Measurements from ENCODE around the gene TOR4A. TPM values are rescaled to one million over a fixed set of nuclear protein-coding genes. Genes with fewer than 3 reads are reported as not detected.
A peak's percentile ranks its signal among the peaks of the same experiment; 100 is the strongest.

Gene TOR4A
- total RNA-seq, 2 donors from 2014 or later, result 1.6 to 7.3 TPM

GRCh38 chr9:137298401-137299202 lies 21.1 kb downstream of the TOR4A start:
- H3K36me3 ChIP-seq, result no peaks in the 10 kb centered on the region
- DNase-seq (ENCODE audit: low spot score), result no peak
- H3K4me3 ChIP-seq, result peak overlapping the region in 1 of 2 donors; percentile 2
- intact Hi-C loops (cut with DNase I), result loop anchor here (10.0 kb wide), 2 partner anchors 106 to 226 kb away; no protein-coding TSS in a partner anchor
- TF ChIP-seq POLR2AphosphoS5 (IDR thresholded peaks at IDR 0.05) (peak; percentile 12), POLR2A (IDR thresholded peaks at IDR 0.05) (no peak), CTCF (IDR thresholded peaks at IDR 0.05) (no peak)
- 55% methylated on average over 24 of the region's 24 CpGs for whole genome bisulfite sequencing
- H3K4me1 ChIP-seq (replicated peaks), result peaks cover 23% of the 10 kb centered on the region
- peak overlapping the region; percentile 78 to 94 for H3K27ac ChIP-seq
- no peaks in the 10 kb centered on the region for H3K27me3 ChIP-seq (replicated peaks; ENCODE audit: insufficient read depth)
- no peaks in the 10 kb centered on the region for H3K9me3 ChIP-seq

- Histone ChIP-seq H3K4me1 (replicated peaks) (peaks cover 25% of the 10 kb centered on the region), H3K27ac (peak overlapping the region; percentile 78 to 94)
- 53% methylated on average over 10 of the region's 10 CpGs for WGBS
Measured at GRCh38 chr9:137299203-137299565, 21.7 kb downstream of the TOR4A start.

GRCh38 chr9:137299938-137300337 lies 22.4 kb downstream of the TOR4A start:
- TF ChIP-seq POLR2AphosphoS5 (IDR thresholded peaks at IDR 0.05) (peak; percentile 40), CTCF (IDR thresholded peaks at IDR 0.05) (no peak)
- intact Hi-C loops (cut with DNase I), result loop anchor here (10.0 kb wide), 2 partner anchors 105 to 225 kb away; no protein-coding TSS in a partner anchor
- no peak for DNase-seq (ENCODE audit: low spot score)
- Histone ChIP-seq H3K27ac (peak overlapping the region; percentile 78 to 94), H3K27me3 (replicated peaks; ENCODE audit: insufficient read depth) (no peaks in the 10 kb centered on the region), H3K9me3 (no peaks in the 10 kb centered on the region), H3K4me3 (peak overlapping the region; percentile 40 to 55), H3K4me1 (replicated peaks) (peaks cover 26% of the 10 kb centered on the region), H3K36me3 (no peaks in the 10 kb centered on the region)
- 19% methylated on average over 16 of the region's 16 CpGs for WGBS

More at GRCh38 chr9:137299203-137299565, 21.7 kb downstream of the TOR4A start:
- no peaks in the 10 kb centered on the region for H3K36me3 ChIP-seq
- no peaks in the 10 kb centered on the region for H3K9me3 ChIP-seq
- H3K4me3 ChIP-seq, result peak overlapping the region in 1 of 2 donors; percentile 2
- H3K27me3 ChIP-seq (replicated peaks; ENCODE audit: insufficient read depth), result no peaks in the 10 kb centered on the region
- intact Hi-C loops (cut with DNase I), result loop anchor here (10.0 kb wide), 2 partner anchors 106 to 226 kb away; no protein-coding TSS in a partner anchor
- DNase-seq (ENCODE audit: low spot score), result no peak
- TF ChIP-seq POLR2AphosphoS5 (IDR thresholded peaks at IDR 0.05) (no peak), CTCF (IDR thresholded peaks at IDR 0.05) (no peak), POLR2A (IDR thresholded peaks at IDR 0.05) (no peak)

- H3K4me3 ChIP-seq, result peak overlapping the region; percentile 40 to 55
- H3K27ac ChIP-seq, result peak overlapping the region; percentile 78 to 94
- no peaks in the 10 kb centered on the region for H3K27me3 ChIP-seq (replicated peaks; ENCODE audit: insufficient read depth)
- DNase-seq (ENCODE audit: low spot score), result peak; percentile 80
- under 1% methylated on average over 25 of the region's 25 CpGs for WGBS
- no peaks in the 10 kb centered on the region for H3K36me3 ChIP-seq
- intact Hi-C loops (cut with DNase I), result no loop called here
- no peaks in the 10 kb centered on the region for H3K9me3 ChIP-seq
- peak; percentile 70 for TF ChIP-seq POLR2AphosphoS5 (IDR thresholded peaks at IDR 0.05)
- peak in 1 of 4 experiments; percentile 1 for TF ChIP-seq CTCF (IDR thresholded peaks at IDR 0.05)
- TF ChIP-seq POLR2A (IDR thresholded peaks at IDR 0.05), result no peak
- peaks cover 30% of the 10 kb centered on the region for H3K4me1 ChIP-seq (replicated peaks)
Measured at GRCh38 chr9:137300567-137301080, 23.1 kb downstream of the TOR4A start.

Data from prostate gland (tissue), 2 donors.